ENCODE results near the gene CRYBG3.

- TF ChIP-seq CTCF (IDR thresholded peaks at IDR 0.05): no peak
- TF ChIP-seq ZFX (IDR thresholded peaks at IDR 0.05; ENCODE audit: borderline replicate concordance): no peak
Measured at GRCh38 chr3:97937205-97937604, 115.4 kb downstream of the CRYBG3 start.
